ENCODE measurements around the gene PLEKHH2.

- TF ChIP-seq CTCF (IDR thresholded peaks at IDR 0.05) (no peak), POLR2AphosphoS5 (IDR thresholded peaks at IDR 0.05) (no peak), POLR2A (IDR thresholded peaks at IDR 0.05) (no peak)
Measured at GRCh38 chr2:43653506-43653905, 16.4 kb downstream of the PLEKHH2 start.

All from breast epithelium (tissue), 3 donors.